Caco-2 (cell line): ENCODE data around the gene SLC6A7. TPM values are rescaled to one million over a fixed set of nuclear protein-coding genes. Genes with fewer than 3 reads are reported as not detected.

Source experiments
- BruUV-seq: library from RNA; stranded (reverse); fragments of 400-500 nt; replicated peaks from 2 replicates; lab custom pipeline; 2021; lab: Mats Ljungman, UMichigan
- CTCF ChIA-PET: fragments of 300-600 bp; sonication (Branson Sonifier 250); formaldehyde crosslinking; loops from one replicate; lab custom pipeline; 2022; ENCODE audit warnings: antibody characterized with exemption; lab: Charles Lee
- POLR2A ChIA-PET: fragments of 300-600 bp; sonication (Branson Sonifier 250); formaldehyde crosslinking; loops from one replicate; lab custom pipeline; 2022; ENCODE audit warnings: antibody characterized with exemption; lab: Charles Lee
- DNase-seq, 2 experiments: peaks; one replicate each; pipeline versions ENCODE4 v3.0.0 to v3.0.0-alpha.2; 2020 to 2022
- H3K27me3 ChIP-seq: replicated peaks from 2 replicates; pipeline ENCODE4 v1.6.0; 2011; ENCODE audit warnings: low read length; ENCODE audit not compliant: control insufficient read depth, insufficient read depth
- H3K36me3 ChIP-seq: 2 replicates; pipeline ENCODE4 v1.5.1; 2011; ENCODE audit warnings: low read length; ENCODE audit not compliant: control insufficient read depth, insufficient read depth
- H3K4me1 ChIP-seq: fragments of 250-450 bp; sonication (Bioruptor Pico); 2 replicates; pipeline ENCODE4 v1.5.1; 2020; ENCODE audit warnings: mild to moderate bottlenecking
- H3K4me3 ChIP-seq: 2 replicates; pipeline ENCODE4 v1.5.1; 2011; ENCODE audit warnings: low read depth, mild to moderate bottlenecking, control low read depth, low read length
- H3K9me3 ChIP-seq: fragments of 250-450 bp; sonication (Bioruptor Pico); 2 replicates; pipeline ENCODE4 v1.5.1; 2020; ENCODE audit warnings: mild to moderate bottlenecking, moderate library complexity
- H3K27ac Mint-ChIP-seq: one replicate; pipeline ENCODE4 v1.8.0; 2022; ENCODE audit warnings: mixed read lengths; ENCODE audit not compliant: unreplicated experiment
- H3K27me3 Mint-ChIP-seq: one replicate; pipeline ENCODE4 v1.8.0; 2022; ENCODE audit warnings: mixed read lengths; ENCODE audit not compliant: insufficient read depth, unreplicated experiment
- H3K36me3 Mint-ChIP-seq: one replicate; pipeline ENCODE4 v1.8.0; 2022; ENCODE audit warnings: mild to moderate bottlenecking, mixed read lengths; ENCODE audit not compliant: insufficient read depth, unreplicated experiment
- H3K4me1 Mint-ChIP-seq: one replicate; pipeline ENCODE4 v1.8.0; 2022; ENCODE audit warnings: low read depth, mixed read lengths; ENCODE audit not compliant: unreplicated experiment
- H3K4me3 Mint-ChIP-seq: one replicate; pipeline ENCODE4 v1.8.0; 2022; ENCODE audit warnings: mild to moderate bottlenecking, moderate library complexity, mixed read lengths; ENCODE audit not compliant: unreplicated experiment
- H3K9me3 Mint-ChIP-seq: one replicate; pipeline ENCODE4 v1.8.0; 2022; ENCODE audit warnings: mixed read lengths; ENCODE audit not compliant: unreplicated experiment
- CTCF ChIP-seq, 2 experiments: fragments of 200-600 bp in 1 of 2; IDR thresholded peaks; 1 replicate in 1 of 2; 2 replicates in 1 of 2; pipeline versions ENCODE4 v1.5.1 to v1.8.0; 2011 to 2022; ENCODE audit warnings: antibody characterized with exemption in 1 of 2, control low read depth in 1 of 2, inconsistent platforms in 1 of 2, low read depth in 1 of 2, low read length in 1 of 2, mild to moderate bottlenecking in 1 of 2, moderate library complexity in 1 of 2; ENCODE audit not compliant: insufficient read depth in 1 of 2, severe bottlenecking in 1 of 2, unreplicated experiment in 1 of 2
- intact Hi-C: fragments of 100-400 bp; cut with micrococcal nuclease; formaldehyde crosslinking; loops from one replicate; pipeline ENCODE4 v1.10.0; 2022; ENCODE audit not compliant: unreplicated experiment
- total RNA-seq: library from RNA; stranded (reverse); gene quantifications from 2 replicates; pipeline ENCODE4 v1.2.3, GENCODE V29; 2022

SLC6A7 gene
- total RNA-seq, 1 experiment from 2014 or later: not detected

GRCh38 chr5:150163035-150163434 is 26.8 kb upstream of the SLC6A7 start:
- peaks cover 15% of the 10 kb centered on the region for H3K36me3 Mint-ChIP-seq
- no peak overlapping the region for H3K4me3 ChIP-seq
- H3K9me3 ChIP-seq: no peaks in the 10 kb centered on the region
- no peaks in the 10 kb centered on the region for H3K27me3 Mint-ChIP-seq
- POLR2A ChIA-PET: interaction anchor here (0.5 kb wide), 1 partner anchor 248 kb away, joined by 5 read pairs; no protein-coding TSS in a partner anchor
- peaks cover 48% of the 10 kb centered on the region for H3K4me1 Mint-ChIP-seq
- peak overlapping the region; percentile 87 for H3K27ac Mint-ChIP-seq
- H3K4me1 ChIP-seq: peaks cover 46% of the 10 kb centered on the region
- H3K36me3 ChIP-seq: no peaks in the 10 kb centered on the region
- DNase-seq: no peak
- no peak overlapping the region for H3K4me3 Mint-ChIP-seq
- no peaks in the 10 kb centered on the region for H3K27me3 ChIP-seq
- no peaks in the 10 kb centered on the region for H3K9me3 Mint-ChIP-seq
- CTCF ChIA-PET: interaction anchor here (1.0 to 1.3 kb wide), 3 partner anchors 13 to 53 kb away, joined by 4 to 14 read pairs (median 6); no protein-coding TSS in a partner anchor
- intact Hi-C loops: no loop called here
- BruUV-seq: TSS peak; percentile 86
- TF ChIP-seq CTCF (IDR thresholded peaks at IDR 0.05; ENCODE audit: insufficient read depth in 1 of 2, low read depth in 1 of 2, low read length in 1 of 2, severe bottlenecking in 1 of 2, unreplicated experiment in 1 of 2): no peak

- CTCF ChIA-PET: interaction anchor here (1.0 kb wide), 1 partner anchor 12 kb away, joined by 6 read pairs; no protein-coding TSS in a partner anchor
Measured at GRCh38 chr5:150163547-150164059, 26.3 kb upstream of the SLC6A7 start.

More at GRCh38 chr5:150163547-150164059, 26.3 kb upstream of the SLC6A7 start:
- Mint-ChIP-seq H3K9me3 (no peaks in the 10 kb centered on the region), H3K4me1 (peaks cover 48% of the 10 kb centered on the region), H3K4me3 (peak overlapping the region; percentile 24), H3K27ac (peak overlapping the region; percentile 87), H3K27me3 (no peaks in the 10 kb centered on the region), H3K36me3 (peaks cover 15% of the 10 kb centered on the region)
- no peak for TF ChIP-seq CTCF (IDR thresholded peaks at IDR 0.05; ENCODE audit: insufficient read depth in 1 of 2, low read depth in 1 of 2, low read length in 1 of 2, severe bottlenecking in 1 of 2, unreplicated experiment in 1 of 2)
- no peak overlapping the region for H3K4me3 ChIP-seq
- intact Hi-C loops: no loop called here
- BruUV-seq: no TSS peak
- H3K9me3 ChIP-seq: no peaks in the 10 kb centered on the region
- peak; percentile 67 to 90 for DNase-seq
- peaks cover 43% of the 10 kb centered on the region for H3K4me1 ChIP-seq
- H3K27me3 ChIP-seq: no peaks in the 10 kb centered on the region
- POLR2A ChIA-PET: interaction anchor here (0.5 kb wide), 1 partner anchor 247 kb away, joined by 5 read pairs; no protein-coding TSS in a partner anchor
- H3K36me3 ChIP-seq: no peaks in the 10 kb centered on the region
